ENCODE measurements around the gene CCL8.

CCL8 gene

GRCh38 chr17:34365340-34365739 is 46.1 kb downstream of the CCL8 start:
- H3F3A ChIP-seq (ENCODE audit: control insufficient read depth, insufficient read depth): no peaks in the 10 kb centered on the region
- H3K27ac ChIP-seq (ENCODE audit: low read depth, low read length): no peak overlapping the region
- no peak overlapping the region for H3K4me2 ChIP-seq (ENCODE audit: low read length)
- no peaks in the 10 kb centered on the region for H3K9me2 ChIP-seq (replicated peaks; ENCODE audit: control insufficient read depth, low read length)
- 0 out of 2 replicates have a peak, but pooled peaks cover 3% of the 10 kb centered on the region for H3K4me1 ChIP-seq (ENCODE audit: control insufficient read depth, low read length)
- 0 out of 2 replicates have a peak, but pooled peaks cover 5% of the 10 kb centered on the region for H3K27me3 ChIP-seq (ENCODE audit: control insufficient read depth, low read length)
- no peaks in the 10 kb centered on the region for H3K79me2 ChIP-seq (ENCODE audit: control insufficient read depth, low read length)
- no peak overlapping the region for H3K4me3 ChIP-seq (ENCODE audit: low read length)
- H3K36me3 ChIP-seq (ENCODE audit: control insufficient read depth, low read length): 0 out of 2 replicates have a peak, but pooled peaks cover 2% of the 10 kb centered on the region
- H4K20me1 ChIP-seq (ENCODE audit: control insufficient read depth, insufficient read depth, low read depth, low read length): no peaks in the 10 kb centered on the region
- TF ChIP-seq EZH2phosphoT487 (IDR thresholded peaks at IDR 0.05; ENCODE audit: borderline replicate concordance, low read length): no peak
- TF ChIP-seq, protein P1, sequence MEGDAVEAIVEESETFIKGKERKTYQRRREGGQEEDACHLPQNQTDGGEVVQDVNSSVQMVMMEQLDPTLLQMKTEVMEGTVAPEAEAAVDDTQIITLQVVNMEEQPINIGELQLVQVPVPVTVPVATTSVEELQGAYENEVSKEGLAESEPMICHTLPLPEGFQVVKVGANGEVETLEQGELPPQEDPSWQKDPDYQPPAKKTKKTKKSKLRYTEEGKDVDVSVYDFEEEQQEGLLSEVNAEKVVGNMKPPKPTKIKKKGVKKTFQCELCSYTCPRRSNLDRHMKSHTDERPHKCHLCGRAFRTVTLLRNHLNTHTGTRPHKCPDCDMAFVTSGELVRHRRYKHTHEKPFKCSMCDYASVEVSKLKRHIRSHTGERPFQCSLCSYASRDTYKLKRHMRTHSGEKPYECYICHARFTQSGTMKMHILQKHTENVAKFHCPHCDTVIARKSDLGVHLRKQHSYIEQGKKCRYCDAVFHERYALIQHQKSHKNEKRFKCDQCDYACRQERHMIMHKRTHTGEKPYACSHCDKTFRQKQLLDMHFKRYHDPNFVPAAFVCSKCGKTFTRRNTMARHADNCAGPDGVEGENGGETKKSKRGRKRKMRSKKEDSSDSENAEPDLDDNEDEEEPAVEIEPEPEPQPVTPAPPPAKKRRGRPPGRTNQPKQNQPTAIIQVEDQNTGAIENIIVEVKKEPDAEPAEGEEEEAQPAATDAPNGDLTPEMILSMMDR (IDR thresholded peaks at IDR 0.05; ENCODE audit: low read depth, low read length, poor library complexity, severe bottlenecking): no peak
- H3K9me3 ChIP-seq (ENCODE audit: control insufficient read depth, insufficient read depth, low read length): no peaks in the 10 kb centered on the region

GRCh38 chr17:34366010-34366409 is 46.8 kb downstream of the CCL8 start:
- Histone ChIP-seq H3K27ac (ENCODE audit: low read depth, low read length) (no peak overlapping the region), H3K9me2 (replicated peaks; ENCODE audit: control insufficient read depth, low read length) (no peaks in the 10 kb centered on the region), H3K4me1 (ENCODE audit: control insufficient read depth, low read length) (0 out of 2 replicates have a peak, but pooled peaks cover 3% of the 10 kb centered on the region), H3K27me3 (ENCODE audit: control insufficient read depth, low read length) (0 out of 2 replicates have a peak, but pooled peaks cover 5% of the 10 kb centered on the region), H3K36me3 (ENCODE audit: control insufficient read depth, low read length) (0 out of 2 replicates have a peak, but pooled peaks cover 2% of the 10 kb centered on the region), H3K79me2 (ENCODE audit: control insufficient read depth, low read length) (no peaks in the 10 kb centered on the region), H3K9me3 (ENCODE audit: control insufficient read depth, insufficient read depth, low read length) (no peaks in the 10 kb centered on the region), H4K20me1 (ENCODE audit: control insufficient read depth, insufficient read depth, low read depth, low read length) (no peaks in the 10 kb centered on the region), H3K4me2 (ENCODE audit: low read length) (no peak overlapping the region), H3F3A (ENCODE audit: control insufficient read depth, insufficient read depth) (no peaks in the 10 kb centered on the region), H3K4me3 (ENCODE audit: low read length) (no peak overlapping the region)
- TF ChIP-seq, protein P1 (IDR thresholded peaks at IDR 0.05; ENCODE audit: low read depth, low read length, poor library complexity, severe bottlenecking): no peak
- TF ChIP-seq EZH2phosphoT487 (IDR thresholded peaks at IDR 0.05; ENCODE audit: borderline replicate concordance, low read length): no peak

- Histone ChIP-seq H3K9me3 (ENCODE audit: control insufficient read depth, insufficient read depth, low read length) (no peaks in the 10 kb centered on the region), H3F3A (ENCODE audit: control insufficient read depth, insufficient read depth) (no peaks in the 10 kb centered on the region), H4K20me1 (ENCODE audit: control insufficient read depth, insufficient read depth, low read depth, low read length) (no peaks in the 10 kb centered on the region), H3K4me1 (ENCODE audit: control insufficient read depth, low read length) (0 out of 2 replicates have a peak, but pooled peaks cover 3% of the 10 kb centered on the region), H3K4me2 (ENCODE audit: low read length) (no peak overlapping the region), H3K9me2 (replicated peaks; ENCODE audit: control insufficient read depth, low read length) (no peaks in the 10 kb centered on the region), H3K27me3 (ENCODE audit: control insufficient read depth, low read length) (peaks cover 8% of the 10 kb centered on the region; the same call in 1 of the 2 replicates), H3K4me3 (ENCODE audit: low read length) (no peak overlapping the region), H3K36me3 (ENCODE audit: control insufficient read depth, low read length) (0 out of 2 replicates have a peak, but pooled peaks cover 2% of the 10 kb centered on the region), H3K27ac (ENCODE audit: low read depth, low read length) (no peak overlapping the region), H3K79me2 (ENCODE audit: control insufficient read depth, low read length) (no peaks in the 10 kb centered on the region)
- TF ChIP-seq, protein P1 (IDR thresholded peaks at IDR 0.05; ENCODE audit: low read depth, low read length, poor library complexity, severe bottlenecking): no peak
- no peak for TF ChIP-seq EZH2phosphoT487 (IDR thresholded peaks at IDR 0.05; ENCODE audit: borderline replicate concordance, low read length)
Measured at GRCh38 chr17:34366529-34367107, 47.4 kb downstream of the CCL8 start.
